A172 (cell line): ENCODE results near the gene IL16. TPM values are rescaled to one million over a fixed set of nuclear protein-coding genes. Genes with fewer than 3 reads are reported as not detected.

ENCODE experiments used
- DNase-seq: peaks from one replicate; pipeline ENCODE4 v3.0.0-alpha.2; 2015; ENCODE audit warnings: low spot score
- total RNA-seq: library from RNA; depleted of rRNA; stranded (reverse); fragments of >200 nt; shearing (Covaris generic); gene quantifications from 2 replicates; pipeline ENCODE4 v1.2.3, GENCODE V29; 2014

IL16 gene
- total RNA-seq, 1 experiment from 2014 or later: not detected

DNA sequence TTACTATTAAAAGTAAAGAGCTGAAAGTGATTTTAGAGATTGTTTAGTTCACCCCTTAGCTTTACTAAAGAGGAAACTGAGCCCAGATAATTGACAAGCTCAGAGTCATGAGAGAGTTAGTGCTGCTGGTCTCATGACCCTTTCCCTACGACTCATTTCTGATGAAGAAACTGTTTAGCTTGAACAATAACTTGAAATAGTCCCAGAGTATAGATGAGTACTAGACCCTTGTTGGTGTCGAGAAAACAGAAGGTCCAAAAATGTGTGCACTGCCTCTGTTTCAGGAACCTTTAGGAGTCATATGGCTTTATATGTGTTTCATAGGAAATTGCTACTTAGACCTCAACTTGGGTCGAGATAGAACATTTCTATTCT, 58.2 kb downstream of the IL16 start:
- DNase-seq: no peak

DNA sequence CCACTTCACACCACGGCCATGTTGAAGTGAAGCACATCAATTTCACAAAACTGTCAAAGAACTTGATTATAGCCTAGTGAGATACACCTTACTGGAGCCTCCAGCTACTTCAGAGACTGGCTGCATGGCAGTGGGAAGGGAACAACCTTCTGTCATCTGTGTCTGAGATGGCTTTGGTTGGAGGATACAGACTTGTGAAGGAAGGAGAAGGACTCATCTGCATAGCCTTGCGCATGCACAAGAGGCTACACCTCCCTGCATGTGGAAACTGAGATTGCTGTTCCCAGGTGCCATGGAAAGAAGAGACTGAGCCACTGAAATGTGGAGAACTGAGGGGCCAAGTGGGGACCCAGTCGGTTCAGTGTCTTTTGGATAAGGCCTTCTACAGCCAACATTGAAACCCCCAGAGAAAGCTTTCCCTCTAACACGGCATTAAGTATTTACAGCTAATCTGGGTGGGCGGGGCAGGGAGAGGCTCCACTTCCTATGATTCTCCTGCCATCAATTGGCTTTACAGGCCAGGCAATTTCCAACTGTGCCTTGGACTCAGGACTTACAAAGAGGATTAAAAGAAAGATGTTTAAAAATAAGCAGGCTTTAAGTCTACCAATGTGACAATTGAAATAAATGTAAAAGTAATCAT, 58.8 kb downstream of the IL16 start:
- no peak for DNase-seq

DNA sequence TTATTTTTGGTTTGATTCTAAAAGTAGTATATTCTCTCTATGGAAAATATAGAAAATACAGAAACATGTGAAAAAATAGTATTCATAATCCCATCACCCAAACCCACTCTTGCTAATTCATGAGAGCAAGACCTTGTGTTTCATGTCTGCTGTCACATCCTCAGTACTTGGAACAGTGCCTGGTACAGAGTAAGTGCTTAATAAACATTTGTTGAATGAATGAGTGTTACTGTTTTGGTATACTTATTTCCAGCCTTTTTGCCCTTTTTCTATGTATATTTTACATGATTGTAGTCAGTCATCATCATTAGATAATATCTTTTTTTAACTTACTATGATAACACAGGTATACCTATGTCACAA, 59.3 kb downstream of the IL16 start:
- DNase-seq: no peak

DNA sequence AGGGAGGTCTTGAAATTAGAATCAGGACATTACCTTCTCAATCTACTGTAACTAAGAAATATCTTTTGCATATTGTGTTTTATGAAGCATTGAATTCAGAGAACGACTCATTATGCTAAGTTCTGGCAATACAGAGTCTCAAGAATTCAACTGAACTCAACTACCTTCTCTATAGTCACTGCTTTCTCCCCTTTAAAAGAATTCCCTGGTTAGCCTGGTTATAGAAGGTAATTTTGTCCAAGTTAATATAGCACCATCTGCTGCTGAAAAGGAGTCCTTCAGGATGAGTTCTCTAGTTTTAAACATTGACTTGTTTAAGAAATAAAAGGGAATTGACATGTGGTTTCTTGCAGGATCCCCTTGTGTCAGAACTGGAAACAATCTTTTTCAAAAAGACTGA, 60.2 kb downstream of the IL16 start:
- peak; percentile 8 for DNase-seq

DNA sequence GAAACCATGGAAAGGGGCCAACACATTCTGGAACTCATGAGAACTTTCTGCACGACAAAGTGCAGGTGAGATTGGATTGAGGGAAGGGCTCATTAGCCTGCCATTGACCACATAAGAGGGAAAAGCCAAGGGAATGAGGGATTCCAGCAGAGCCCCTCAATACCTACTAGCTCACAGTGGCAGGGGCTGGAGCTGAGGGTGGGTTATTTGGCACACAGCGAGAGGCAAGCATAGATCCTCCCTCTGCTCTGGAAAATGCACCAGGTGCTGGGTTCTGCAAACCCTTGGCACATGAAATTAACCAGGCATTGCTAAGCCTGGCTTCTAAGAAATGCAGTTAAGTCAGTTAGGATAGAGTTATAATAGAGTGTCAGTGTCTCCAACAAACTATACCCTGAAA, 60.8 kb downstream of the IL16 start:
- no peak for DNase-seq

DNA sequence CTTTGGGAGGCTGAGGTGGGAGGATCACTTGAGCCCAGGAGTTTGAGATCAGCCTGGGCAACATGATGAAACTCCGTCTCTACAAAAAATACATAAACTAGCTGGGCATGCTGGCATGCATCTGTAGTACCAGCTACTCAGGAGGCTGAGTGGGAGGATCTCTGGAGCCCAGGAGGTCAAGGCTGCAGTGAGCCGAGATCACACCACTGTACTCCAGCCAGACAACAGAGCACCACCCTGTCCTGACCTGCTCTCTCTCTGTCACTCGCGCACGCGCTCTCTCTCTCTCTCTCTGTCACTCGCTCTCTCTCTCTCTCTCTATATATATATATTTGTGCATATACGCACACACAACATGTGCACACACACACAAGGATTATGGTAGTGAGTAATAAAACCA, 61.8 kb downstream of the IL16 start:
- DNase-seq: no peak

DNA sequence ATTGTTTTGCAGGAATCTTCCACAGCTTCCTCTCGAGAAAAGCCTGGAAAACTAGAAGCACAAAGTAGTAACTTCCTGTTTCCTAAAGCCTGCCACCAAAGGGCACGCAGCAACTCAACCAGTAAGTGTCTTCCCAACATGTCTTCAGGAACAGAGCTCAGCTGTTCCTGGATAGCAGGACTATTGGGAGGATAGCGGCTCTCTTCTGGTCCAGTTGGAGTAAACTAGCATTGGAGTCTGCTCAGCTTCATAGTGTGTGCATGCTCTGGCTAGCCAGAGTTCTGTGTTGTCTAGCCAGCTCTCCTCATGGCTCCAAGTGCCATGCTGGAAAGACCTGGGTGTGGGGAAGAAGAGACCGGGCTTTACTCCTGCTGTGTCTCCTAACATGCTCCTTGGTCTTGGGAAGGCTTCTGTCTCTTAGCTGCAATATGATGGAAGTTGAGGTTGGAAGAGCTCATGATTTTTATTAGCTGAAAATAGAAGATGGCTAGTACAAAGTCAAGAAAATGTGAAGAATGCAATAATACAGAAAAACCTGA, 63.1 kb downstream of the IL16 start:
- DNase-seq: no peak

DNA sequence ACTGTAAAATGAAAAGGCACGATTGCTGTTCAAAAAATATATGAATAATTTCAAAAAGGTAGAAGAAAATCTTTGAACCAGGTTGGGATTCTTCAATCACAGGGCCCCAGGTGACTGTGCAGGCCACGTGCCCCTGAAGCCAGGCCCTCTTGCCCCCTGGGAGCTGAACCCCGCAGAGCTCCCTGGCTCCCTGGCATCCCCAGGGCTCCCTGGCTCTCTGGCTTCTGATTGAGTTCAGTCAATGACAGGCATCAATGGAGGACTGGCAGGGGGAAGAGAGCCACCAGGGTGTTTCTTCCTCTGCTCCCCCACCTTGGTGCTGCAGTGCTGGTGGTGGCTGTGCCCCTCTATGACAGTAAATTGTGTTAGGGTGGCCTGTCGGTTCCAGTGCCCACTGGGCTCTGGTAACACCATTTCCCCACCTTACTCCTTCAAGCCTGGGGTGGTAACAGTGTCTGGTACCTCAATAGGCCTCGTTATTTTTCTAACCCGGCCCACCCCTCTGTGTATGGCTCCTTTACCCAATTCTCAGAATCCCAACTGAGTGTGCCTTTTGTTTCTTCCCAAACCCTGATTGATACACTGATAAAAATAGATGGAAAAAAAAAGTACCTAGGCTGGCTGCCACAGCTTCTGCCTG, 64.6 kb downstream of the IL16 start:
- no peak for DNase-seq

DNA sequence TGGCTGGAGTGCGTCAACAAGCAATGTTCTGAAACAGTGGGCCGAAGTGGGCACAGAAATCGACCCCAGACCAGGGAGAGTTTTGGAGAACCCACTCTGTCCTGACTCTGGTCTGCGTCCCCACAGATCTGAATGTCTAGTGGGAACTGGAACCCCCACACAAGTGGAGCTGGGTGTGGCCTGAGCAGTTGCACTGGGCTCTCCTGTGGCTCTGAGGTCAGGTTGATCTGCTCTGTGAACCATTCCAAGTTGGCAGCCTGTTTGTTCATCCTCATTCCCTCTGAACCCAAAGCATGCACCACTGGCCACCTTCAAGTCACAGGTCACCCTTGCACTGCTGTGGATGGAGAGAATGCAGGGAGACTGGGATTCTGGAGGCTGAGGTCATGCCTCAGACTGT, 66.8 kb downstream of the IL16 start:
- DNase-seq: no peak

DNA sequence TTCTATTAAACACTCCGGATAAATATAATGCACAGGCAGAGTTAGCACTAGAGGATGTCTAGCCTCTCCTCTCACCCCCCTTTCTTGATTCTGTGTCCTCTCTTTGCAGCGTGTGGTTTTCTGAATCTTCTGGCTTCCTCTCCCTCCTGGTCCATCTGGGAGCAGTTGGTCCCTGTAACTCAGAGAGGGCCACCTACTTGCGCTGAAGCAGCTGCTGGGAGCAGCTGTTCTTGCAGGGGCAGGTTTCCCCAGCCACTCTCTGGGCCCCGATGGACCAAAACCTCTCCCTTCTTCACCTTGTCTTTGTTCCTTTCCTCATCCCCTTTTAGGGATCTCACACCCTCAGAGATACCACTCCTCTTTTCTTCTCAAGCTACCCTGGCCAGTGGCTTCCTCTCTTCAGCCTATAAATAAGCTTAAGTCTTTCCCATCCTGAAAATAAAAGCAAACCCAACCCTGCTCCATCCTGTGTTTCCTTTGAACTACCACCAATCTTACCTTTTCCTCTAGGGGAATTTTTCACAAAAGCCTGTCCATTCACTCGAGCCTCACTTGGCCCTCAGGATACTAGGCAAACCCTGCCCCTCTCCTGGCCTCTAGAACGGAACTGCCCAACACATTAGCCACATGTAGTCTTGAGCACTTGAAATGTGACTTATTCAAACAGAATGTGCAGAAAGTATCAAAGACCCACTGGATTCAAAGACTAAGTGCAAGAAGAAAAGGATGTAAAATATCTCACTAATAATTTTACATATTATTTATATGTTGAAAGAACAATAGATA, 67.6 kb downstream of the IL16 start:
- DNase-seq: no peak

DNA sequence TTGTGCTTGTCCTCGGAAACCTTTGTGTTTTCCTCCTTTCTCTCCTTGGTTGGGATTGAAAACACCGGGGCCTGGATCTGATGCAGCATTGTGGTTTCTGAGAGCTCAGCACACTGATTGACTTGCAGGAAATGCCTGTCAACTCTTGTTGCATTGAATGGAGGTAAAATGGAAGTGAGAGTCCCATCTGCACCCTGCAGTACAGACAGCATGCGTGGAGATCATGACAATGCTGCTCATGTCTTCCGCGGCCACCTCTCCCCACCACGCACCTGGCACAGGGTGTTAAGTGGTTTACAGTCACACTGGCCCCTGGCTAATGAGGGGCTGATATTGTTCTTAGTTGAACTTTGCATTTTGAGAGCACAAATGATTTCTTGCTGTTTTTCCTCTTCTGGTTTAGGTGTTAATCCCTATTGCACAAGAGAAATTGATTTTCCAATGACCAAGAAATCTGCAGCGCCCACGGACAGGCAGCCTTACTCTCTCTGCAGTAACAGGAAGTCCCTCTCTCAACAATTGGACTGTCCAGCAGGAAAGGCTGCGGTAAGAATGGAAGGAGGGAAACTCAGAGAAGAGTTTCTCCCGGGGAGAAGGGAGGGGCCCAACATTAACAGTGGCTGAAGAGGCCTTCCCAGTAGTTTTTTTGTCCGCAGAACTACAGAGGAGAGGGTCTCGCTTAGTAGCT, 68.7 kb downstream of the IL16 start:
- DNase-seq: no peak

DNA sequence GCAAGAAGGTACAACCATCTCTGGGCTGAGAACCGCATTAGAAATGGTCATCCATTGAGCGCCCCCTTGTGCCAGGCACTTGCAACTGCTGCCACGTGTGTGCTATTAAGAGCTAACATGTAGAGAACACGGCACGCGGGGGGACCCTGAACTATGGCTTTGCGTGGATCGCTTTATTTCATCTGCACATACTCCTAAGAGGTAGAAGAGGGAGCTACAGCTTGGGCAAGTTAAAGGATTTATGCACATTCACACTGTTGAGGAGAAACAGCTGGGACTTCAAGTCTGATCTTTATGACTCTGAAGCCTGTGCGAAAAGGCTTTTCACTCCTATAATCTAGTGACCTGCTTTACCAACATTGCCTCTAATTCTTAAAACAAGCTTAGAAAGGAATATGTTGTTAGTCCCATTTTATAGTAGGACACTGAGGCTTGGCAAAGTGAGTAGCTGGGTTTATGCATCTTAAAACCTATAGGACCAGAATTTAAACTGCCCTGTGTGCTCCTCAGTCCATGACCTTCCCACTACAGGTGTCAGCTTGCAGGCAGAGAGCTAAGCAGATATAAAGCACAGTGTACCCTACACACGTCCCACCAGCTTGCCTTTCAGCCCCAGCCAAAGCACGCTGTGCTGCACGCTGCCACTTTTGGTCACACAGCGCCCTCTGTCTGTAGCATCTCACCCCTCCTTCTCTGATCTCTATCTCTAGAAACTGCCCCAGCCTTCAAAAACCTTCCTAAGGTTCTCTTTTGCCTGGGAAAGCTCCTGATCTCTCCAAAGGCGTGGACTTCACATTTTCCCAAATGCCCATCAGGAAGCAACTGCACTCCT, 69.5 kb downstream of the IL16 start:
- DNase-seq: peak; percentile 72

DNA sequence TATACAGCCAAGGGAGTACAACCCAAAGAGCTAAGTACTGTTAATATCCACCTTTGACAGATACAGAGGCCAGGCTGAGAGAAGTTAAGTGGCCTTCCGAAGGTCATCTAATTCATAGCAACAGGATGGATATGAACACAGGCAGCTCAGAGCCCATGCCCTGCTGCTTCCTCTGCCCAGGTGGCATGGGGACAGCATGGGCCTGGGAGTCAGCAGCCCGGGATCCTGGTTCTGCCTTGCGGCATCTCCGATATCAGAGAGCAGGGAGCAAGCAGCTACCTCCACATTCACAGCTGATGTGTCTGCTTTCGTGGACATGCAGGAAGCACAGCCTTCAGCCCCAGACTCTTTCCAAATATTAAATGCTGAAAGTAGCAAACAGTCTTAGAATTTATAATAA, 71.7 kb downstream of the IL16 start:
- DNase-seq: no peak

DNA sequence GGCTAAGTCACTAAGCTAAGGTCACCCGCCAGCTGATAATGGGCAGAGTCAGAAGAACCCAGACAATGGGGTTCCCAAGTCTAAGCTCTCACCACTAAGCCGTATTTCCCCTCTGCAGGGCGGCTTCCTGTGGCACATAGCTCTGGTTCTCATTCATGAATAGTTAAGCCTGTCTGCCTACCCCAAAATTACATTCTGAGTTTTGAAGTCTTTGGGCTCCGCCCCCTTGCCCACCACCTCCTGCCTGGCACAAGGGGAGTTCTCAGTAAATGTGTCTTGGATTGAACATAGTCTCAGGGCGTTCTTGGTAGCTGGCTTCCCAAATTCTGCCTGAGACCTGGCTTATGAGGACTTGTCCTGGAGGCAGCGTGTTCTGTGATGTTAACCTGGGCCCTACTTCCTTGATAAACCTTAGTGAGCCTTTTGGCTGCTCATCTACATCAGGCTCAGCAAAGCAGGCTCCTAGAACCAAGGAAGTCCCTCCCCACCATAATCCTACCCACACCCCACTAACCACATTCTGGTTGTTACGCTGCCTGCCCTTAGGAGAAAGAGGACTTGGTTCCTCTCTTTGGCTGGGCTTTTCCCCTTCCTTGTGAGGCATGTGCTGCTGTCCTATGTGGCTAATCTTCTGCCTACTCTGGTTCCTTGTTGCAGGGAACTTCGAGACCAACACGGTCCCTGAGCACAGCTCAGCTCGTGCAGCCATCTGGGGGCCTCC, 72.4 kb downstream of the IL16 start:
- no peak for DNase-seq

DNA sequence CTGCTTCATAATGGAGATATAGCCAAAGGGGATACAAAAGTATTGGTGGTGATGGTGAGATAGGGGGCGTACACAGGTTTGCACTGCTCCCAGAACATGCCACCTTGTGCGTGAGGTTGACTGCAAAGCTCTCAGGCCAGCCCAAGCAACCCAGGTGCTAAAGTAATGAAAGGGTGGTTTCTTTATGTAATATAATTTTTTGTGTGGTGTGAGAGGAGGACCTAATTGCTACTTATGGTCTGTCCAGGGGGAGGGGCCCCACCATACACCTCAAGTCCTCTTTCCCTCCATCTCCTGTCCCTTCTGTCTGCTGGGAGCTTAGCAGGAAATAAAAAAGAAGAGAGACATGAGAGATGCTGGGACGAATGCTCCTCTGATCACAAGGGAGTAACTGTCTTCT, 73.5 kb downstream of the IL16 start:
- no peak for DNase-seq

DNA sequence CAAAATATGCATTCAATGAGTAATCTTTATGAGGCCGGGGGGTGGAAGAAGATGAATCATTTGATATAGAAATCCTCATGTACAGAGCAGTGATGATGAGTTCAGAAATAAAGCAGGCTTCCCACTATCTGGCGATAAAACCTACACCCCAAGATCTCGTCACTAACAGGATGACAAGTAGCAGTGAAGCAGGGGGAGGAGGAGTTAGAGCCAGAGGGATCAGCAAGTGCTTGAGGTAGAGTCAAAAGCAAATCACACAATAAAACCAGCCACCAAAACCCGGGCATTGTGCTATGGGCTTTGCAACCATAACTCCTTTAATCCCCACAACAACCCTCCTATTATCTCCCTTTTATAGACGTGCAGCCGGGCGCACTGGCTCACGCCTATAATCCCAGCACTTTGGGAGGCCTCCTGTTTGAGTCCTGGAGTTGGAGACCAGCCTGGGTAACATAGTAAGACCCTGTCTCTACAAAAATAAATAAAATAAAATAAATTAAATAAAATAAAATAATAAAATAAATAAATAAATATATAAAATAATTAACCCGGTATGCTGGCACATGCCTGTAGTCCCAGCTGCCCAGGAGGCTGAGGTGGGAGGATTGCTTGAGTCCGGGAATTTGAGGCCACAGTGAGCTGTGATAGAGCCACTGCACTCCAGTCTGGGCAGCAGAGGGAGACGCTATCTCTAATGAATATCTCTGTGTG, 74.3 kb downstream of the IL16 start:
- peak; percentile 34 for DNase-seq

DNA sequence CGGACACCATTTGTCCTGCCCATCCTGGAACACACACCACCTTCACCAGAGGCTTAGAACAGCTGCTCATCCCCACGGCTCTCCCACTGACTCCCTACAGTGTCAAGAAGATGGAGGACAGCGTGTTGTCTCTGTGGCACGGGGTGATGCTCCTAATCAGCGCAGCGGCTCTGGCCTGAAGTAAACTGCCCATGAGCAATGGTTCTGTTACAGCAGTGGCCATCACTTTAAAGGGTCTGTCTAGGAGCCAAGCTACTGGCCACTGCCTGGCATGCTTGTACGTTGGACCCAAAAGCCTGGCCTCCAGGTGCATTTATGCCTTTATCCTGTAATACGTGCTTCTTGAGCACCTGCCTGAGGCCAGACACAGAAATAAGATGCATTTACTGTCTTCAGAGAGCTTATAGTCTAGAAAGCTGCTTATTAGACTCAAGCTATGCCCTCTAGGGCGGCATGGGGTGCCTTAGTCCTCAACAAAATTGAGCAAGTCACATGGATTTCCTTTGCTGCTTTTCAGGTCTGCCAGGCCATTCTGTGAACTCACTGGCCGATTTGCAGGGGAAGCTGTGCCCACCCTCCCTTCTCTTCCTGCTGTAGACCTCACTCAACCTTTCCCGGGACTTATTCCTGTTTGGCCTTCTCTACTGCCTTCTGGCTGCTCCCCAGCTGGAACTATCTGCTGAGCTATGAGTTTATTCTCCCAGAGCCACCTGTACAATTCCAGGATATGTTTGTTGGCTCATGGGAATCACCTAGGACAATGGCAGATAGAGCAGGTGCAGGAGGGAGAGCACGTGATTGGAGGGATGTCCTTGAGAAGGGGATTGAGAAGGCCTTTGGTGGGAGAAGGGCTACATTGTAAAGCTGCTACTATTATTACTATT, 75.3 kb downstream of the IL16 start:
- no peak for DNase-seq

DNA sequence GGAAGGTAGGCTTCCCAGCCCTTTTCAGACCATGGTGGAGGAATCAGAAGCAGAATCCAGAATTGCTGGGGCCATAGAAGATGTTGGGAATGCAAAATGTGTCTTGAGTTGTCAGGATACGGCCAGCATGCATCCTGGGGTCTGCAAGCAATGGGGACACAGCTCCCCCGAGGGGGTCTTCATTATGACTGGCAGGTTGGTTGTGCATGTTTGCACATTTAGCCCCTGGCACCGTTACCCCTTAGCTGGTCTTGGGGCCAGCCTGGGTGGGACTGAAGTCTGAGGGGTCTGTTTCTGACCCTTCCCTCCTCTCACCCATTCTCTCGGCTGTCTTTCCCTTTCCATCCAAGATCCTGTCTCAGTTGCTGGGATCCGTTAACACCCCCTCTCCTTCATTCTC, 76.5 kb downstream of the IL16 start:
- no peak for DNase-seq

DNA sequence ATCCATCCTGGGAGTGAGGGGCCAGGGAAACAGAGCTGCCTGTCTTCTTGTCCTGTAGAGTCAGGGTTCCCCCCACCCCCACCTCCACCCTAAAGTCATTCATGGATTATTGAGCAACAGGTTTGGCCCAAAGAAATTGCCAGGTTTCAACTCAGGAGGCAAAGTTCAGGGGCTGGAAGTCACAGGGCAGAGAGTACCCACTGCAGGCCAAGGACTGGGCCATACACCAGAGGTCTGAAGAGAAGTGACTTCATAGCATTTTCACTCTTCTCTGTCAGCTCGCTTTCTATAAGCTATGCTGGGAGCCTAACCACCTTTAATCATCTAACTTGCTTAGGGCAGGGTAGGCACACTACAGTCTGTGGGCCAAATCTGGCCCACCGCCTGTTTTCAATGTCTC, 77.2 kb downstream of the IL16 start:
- no peak for DNase-seq
